Gastroesophageal sphincter (tissue), 3 donors: ENCODE results near the gene ABCC2.

Experiments
- EP300 ChIP-seq: sonication (generic); formaldehyde crosslinking; IDR thresholded peaks from one replicate; pipeline ENCODE4 v1.6.1; 2017; ENCODE audit warnings: antibody characterized with exemption, mild to moderate bottlenecking
- POLR2A ChIP-seq, 2 donors: fragments of 450-650 bp; IDR thresholded peaks; one replicate each; pipeline ENCODE4 v1.6.1; 2017; ENCODE audit warnings: antibody characterized with exemption in 2 of 2, mild to moderate bottlenecking in 2 of 2, moderate library complexity in 1 of 2
- POLR2AphosphoS5 ChIP-seq: sonication (generic); formaldehyde crosslinking; IDR thresholded peaks from one replicate; pipeline ENCODE4 v1.6.1; 2017; ENCODE audit warnings: antibody characterized with exemption
- TF ChIP-seq, protein P1 (sequence below), 4 experiments: fragments of 200-600 bp in 2 of 4; fragments of 450-650 bp in 2 of 4; sonication (generic) in 1 of 4; IDR thresholded peaks; one replicate each; pipeline ENCODE4 v1.5.1; 2017 to 2019; ENCODE audit warnings: antibody characterized with exemption in 4 of 4, mild to moderate bottlenecking in 2 of 4, moderate library complexity in 2 of 4

- TF ChIP-seq EP300, result no peak
- TF ChIP-seq, protein P1, sequence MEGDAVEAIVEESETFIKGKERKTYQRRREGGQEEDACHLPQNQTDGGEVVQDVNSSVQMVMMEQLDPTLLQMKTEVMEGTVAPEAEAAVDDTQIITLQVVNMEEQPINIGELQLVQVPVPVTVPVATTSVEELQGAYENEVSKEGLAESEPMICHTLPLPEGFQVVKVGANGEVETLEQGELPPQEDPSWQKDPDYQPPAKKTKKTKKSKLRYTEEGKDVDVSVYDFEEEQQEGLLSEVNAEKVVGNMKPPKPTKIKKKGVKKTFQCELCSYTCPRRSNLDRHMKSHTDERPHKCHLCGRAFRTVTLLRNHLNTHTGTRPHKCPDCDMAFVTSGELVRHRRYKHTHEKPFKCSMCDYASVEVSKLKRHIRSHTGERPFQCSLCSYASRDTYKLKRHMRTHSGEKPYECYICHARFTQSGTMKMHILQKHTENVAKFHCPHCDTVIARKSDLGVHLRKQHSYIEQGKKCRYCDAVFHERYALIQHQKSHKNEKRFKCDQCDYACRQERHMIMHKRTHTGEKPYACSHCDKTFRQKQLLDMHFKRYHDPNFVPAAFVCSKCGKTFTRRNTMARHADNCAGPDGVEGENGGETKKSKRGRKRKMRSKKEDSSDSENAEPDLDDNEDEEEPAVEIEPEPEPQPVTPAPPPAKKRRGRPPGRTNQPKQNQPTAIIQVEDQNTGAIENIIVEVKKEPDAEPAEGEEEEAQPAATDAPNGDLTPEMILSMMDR (IDR thresholded peaks at IDR 0.05), result no peak
- TF ChIP-seq POLR2A (IDR thresholded peaks at IDR 0.05), result no peak
- no peak for TF ChIP-seq POLR2AphosphoS5
Observed at GRCh38 chr10:99869581-99870122, 87.2 kb downstream of the ABCC2 start.
